T-helper 22 cell (primary cell): ENCODE data around the gene CWC27.

Experiments
- DNase-seq: peaks from one replicate; pipeline ENCODE4 v3.0.0-alpha.2; 2020; ENCODE audit warnings: low read depth

The CWC27 gene, protein sequence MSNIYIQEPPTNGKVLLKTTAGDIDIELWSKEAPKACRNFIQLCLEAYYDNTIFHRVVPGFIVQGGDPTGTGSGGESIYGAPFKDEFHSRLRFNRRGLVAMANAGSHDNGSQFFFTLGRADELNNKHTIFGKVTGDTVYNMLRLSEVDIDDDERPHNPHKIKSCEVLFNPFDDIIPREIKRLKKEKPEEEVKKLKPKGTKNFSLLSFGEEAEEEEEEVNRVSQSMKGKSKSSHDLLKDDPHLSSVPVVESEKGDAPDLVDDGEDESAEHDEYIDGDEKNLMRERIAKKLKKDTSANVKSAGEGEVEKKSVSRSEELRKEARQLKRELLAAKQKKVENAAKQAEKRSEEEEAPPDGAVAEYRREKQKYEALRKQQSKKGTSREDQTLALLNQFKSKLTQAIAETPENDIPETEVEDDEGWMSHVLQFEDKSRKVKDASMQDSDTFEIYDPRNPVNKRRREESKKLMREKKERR

DNA sequence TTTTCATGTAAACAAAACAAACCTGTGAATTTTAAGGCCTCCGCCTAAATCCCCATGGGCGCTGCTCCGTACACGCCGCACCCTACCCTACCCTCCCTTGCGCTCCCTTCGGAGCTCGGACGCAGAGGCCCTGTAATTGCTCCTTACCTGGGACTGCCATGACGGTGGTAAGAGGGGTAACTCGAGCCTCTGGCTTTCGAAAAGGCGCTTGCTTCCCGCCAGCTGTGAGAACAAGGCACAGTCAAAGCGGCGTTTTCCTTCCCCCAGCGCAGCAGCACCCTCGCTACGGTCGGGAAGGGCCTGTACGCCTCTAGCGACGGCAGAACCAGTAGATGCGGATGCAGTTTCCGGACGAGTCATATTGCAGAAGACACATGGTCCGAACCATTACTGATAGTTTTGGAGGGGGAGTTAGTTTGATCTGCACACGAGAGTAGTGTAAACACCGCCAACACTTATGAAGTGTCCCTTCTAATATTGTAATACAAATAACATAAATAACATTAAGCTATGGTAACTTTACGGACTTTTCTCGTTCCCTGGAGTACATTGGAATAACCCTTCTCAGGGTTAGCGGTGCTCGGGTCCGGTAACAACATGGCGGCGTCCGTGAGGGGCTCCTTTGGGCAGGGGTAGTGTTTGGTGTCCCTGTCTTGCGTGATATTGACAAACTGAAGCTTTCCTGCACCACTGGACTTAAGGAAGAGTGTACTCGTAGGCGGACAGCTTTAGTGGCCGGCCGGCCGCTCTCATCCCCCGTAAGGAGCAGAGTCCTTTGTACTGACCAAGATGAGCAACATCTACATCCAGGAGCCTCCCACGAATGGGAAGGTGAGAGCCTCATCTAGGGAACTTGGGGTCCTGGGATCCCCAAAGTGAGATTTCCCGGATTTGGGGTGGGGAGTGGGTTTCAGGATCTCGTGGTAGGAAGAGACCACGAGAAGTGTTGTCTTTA, at the start of gene CWC27, which contains the start of gene SREK1IP1:
Gene CWC27 (plus strand): TSS at position 573 of the 955 bp plus-strand sequence. CDS start 217 bp downstream, at position 790.
Gene SREK1IP1 (minus strand): TSS at position 334 of the 955 bp plus-strand sequence. CDS start 174 bp downstream, at position 160.
- peak; percentile 59 for DNase-seq

DNA sequence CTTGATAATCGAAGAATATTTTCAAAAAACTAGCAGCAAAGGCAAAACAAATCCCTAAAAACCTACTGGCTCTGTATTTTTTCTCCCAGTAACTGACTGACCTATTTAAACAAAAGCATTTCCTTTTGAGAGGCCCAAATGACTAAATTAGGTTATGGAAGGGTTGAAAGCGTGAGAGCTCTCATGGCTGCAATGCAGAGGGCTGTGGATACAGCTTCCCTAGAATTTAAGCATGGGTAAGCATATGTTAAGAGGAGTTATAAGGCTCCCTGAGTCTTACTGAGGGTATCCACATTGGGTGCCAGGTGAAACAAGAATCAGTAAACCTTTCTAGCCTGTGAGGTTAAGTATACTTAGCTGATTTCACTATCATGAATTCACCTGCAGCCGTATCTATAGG, 46.1 kb upstream of the CWC27 start:
- DNase-seq, result no peak

DNA sequence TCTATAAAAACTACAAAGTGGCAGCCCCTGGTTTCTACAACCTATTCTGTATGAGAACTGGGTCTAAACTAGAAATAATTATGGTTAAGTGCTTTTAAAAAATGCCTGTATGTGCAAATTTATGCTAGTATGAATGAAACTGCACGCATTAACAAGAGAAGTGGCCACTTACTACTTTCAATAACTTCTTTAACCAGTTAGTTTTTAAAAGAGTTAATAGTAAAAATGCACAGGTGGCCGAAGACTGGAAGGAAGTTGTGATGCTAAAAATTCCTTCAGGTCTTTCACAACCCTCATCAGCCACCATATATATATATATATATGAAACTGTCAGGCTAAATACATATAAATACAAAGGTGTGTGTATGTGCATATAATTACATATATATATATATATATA, 41.6 kb upstream of the CWC27 start:
- DNase-seq, result no peak

DNA sequence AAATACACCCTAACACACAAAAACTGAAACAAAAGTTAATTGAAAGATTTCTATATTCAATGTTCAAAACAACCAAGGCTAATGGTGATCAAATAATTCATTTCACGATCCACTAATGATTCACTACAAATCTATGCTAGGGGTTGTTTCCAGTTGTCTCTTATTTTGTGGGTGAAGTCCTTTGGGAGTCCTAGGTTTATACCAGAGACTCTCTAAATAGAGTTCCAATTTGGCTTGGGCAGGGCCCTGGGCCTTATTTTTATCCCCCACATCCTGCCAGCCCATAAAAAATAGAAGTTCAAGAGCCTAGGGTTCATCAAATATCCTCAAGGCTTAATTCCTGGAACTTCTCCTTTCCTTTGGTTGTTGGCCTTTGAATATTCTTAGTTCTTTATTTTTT, 26.3 kb upstream of the CWC27 start:
- no peak for DNase-seq

GRCh38 chr5:64742821-64743220, 25.9 kb upstream of the CWC27 start:
- no peak for DNase-seq

DNA sequence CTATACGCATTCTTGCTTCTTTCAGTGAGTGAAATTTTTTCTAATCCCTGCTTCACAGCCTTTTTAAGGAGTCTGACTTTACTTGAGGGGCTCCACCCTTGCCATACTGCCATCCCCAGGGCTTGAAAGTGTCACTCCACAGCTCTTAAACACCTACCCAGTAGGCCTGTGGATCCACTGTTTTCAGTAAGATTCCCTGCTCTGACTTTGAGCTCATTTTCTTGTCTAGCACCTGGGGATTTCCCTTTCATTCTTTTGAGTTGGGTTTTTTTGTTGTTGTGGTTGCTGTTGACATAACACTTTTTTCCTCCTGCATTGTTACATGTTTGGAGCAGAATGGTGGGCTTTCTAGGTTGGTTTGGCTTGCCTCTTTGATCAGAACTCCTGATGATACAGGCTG, 23.8 kb upstream of the CWC27 start:
- DNase-seq, result no peak

- no peak for DNase-seq
Measured at GRCh38 chr5:64746446-64746845, 22.3 kb upstream of the CWC27 start.

GRCh38 chr5:64749385-64749784, 19.3 kb upstream of the CWC27 start:
- DNase-seq, result no peak

DNA sequence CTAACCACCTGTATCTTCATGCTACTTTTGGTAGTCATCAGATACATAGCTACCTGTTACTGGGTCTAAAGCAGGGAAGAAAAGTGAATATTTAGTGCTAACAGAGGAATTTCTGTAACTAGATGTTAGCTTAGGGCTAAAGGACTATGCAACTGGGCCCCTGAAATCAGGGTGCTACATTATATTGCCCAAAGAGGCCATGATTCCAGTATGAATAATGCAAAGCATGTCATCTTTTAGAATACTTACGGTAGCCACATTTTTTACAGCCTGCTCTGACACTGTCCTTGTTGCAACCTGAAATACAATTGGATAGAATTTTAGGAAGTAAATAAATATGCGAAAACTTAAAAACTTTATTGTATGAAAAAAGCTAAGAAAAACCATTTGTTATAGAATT, 14.7 kb upstream of the CWC27 start:
- no peak for DNase-seq

- no peak for DNase-seq
Measured at GRCh38 chr5:64758901-64759300, 9.8 kb upstream of the CWC27 start.

GRCh38 chr5:64759960-64760660, 8.6 kb upstream of the CWC27 start:
- DNase-seq, result no peak

DNA sequence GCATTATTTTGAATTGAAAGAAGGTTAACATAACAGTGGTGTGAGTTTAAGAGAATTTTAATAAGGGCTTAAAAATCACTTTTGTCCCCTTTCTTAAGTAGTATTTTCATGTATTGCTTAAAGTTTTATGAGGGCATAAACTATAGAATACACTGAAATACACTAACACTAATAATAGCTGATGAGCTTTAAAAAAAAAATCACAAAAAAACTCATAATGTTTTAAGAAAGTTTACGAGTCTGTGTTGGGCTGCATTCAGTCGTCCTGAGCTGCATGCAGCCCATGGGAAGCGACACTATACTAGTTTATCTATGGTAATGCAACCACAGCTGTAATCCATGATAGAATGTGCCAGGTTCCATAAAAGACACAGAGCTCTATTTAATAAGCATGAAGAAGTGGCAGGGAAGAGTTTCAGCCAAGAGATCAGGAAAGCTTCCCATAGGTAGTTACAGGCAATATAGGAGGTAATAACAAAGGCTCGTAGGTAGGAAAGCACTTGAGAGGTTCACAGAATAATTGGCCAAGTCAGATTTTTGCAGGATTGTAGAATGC, 4.7 kb upstream of the CWC27 start:
- no peak for DNase-seq

GRCh38 chr5:64765804-64766504, 2.8 kb upstream of the CWC27 start:
- DNase-seq, result no peak

DNA sequence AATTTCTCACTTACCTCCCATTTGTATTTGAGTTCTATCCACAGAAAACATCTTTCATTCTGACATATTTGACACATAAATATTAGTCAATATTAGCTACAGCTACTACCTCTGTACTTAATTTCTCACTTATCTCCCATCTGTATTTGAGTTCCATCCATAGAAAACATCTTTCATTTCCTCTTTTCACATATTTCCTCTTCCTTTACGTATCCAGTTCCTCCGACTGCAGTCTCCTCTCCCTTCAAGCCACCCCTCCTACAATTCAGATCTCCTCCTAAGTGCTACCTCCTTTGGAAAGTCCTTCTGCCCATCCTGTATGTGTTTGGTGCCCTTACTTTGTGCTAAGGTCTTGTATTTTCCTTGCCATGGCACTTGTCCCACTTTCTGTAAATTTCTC, 1.8 kb upstream of the CWC27 start:
- DNase-seq, result no peak

- DNase-seq, result no peak
Measured at GRCh38 chr5:64767959-64768357, 772 bp upstream of the CWC27 start.

GRCh38 chr5:64769855-64770254, 1.1 kb downstream of the CWC27 start:
- no peak for DNase-seq

DNA sequence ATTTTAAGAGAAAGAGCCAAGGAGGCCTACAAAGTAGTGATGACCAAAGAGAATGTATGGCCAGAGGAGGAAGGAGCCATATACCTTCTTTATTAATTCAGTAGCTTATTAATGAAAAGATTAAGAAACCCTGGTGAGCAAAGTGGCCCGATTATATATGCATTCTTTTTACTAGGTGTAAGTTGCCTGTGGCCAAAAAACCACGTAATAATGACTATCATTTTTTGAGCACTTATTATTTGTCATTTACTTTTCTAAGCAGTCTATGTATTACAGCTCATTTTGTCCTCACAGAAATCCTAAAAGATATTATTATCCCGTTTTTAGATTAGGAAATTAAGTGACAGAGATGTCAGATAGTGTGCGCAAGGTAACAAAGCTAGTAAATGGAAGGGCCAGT, 3.0 kb downstream of the CWC27 start:
- no peak for DNase-seq

DNA sequence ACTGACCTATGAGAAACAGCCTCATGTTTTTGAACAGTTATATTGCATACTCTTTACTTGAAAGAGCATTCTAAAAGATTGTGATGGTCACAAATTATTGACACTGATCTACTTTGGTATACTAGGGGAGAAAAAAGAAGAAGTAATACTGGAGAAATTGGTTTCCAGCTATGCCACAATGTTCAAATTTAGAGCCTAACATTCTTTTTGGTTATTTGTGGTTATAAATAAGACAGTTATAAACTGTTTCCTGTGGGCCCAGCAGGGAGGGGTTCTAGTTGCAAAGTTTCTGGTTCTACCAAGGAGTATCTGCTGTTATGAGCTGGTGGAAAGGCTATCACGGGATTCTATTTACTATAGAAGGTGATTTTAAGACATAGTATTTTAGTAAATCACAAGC, 4.8 kb downstream of the CWC27 start:
- DNase-seq, result no peak

DNA sequence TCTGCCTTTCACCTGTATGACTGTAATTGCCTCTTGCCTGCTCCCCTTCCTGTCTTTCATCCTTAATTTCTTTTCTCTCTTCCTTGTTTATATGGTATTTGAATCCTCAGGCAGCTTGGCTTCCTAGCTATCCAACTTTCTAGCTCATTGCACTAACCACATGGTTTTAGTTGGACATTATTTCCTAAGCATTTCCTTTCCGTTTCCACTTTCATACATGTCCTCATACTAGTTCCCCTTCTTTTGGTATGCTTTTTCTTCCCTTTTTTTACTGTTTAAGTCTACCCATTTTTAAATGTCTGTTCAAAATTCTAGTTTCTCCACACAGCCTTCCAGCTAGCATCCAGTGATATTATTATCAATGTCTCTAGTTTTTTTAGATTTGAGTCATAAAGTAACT, 6.6 kb downstream of the CWC27 start:
- DNase-seq, result no peak

- DNase-seq, result peak; percentile 36
Measured at GRCh38 chr5:64784451-64785025, 15.8 kb downstream of the CWC27 start.

- no peak for DNase-seq
Measured at GRCh38 chr5:64786372-64786771, 17.6 kb downstream of the CWC27 start.
